SK-N-SH treated with all-trans-retinoic acid at 6 μM for 48 hours (cell line): ENCODE results near the gene PCDH9.

Experiments
- ATAC-seq: fragments of 200-7000 bp; cut with Tn5 transposase; 3 replicates; pipeline ENCODE4 v1.9.1; 2020; ENCODE audit warnings: mild to moderate bottlenecking, moderate library complexity
- ARNTL ChIP-seq: fragments of 450-650 bp; formaldehyde crosslinking; IDR thresholded peaks from 2 replicates; pipeline ENCODE4 v1.5.0; 2020; ENCODE audit warnings: low read depth, mild to moderate bottlenecking, moderate library complexity, borderline replicate concordance
- BACH2 ChIP-seq: fragments of 250-450 bp; sonication (Bioruptor Pico); IDR thresholded peaks from 2 replicates; pipeline ENCODE4 v1.9.0; 2021; ENCODE audit warnings: mild to moderate bottlenecking, borderline replicate concordance
- CSDC2 ChIP-seq: fragments of 250-450 bp; sonication (Bioruptor Pico); IDR thresholded peaks from 2 replicates; pipeline ENCODE4 v1.5.0; 2020; ENCODE audit warnings: mild to moderate bottlenecking, moderate library complexity
- GLIS3 ChIP-seq: fragments of 250-450 bp; sonication (Bioruptor Pico); IDR thresholded peaks from 2 replicates; pipeline ENCODE4 v1.5.0; 2020; ENCODE audit warnings: mild to moderate bottlenecking, moderate library complexity
- ISL1 ChIP-seq: fragments of 250-450 bp; sonication (Bioruptor Pico); IDR thresholded peaks from 2 replicates; pipeline ENCODE4 v2.1.2; 2022; ENCODE audit warnings: mild to moderate bottlenecking, moderate library complexity
- OSR1 ChIP-seq: fragments of 250-450 bp; sonication (Bioruptor Pico); IDR thresholded peaks from 2 replicates; pipeline ENCODE4 v1.8.0; 2022; ENCODE audit warnings: moderate library complexity, mild to moderate bottlenecking, inconsistent platforms
- PPARA ChIP-seq: fragments of 250-450 bp; sonication (Bioruptor Pico); IDR thresholded peaks from 2 replicates; pipeline ENCODE4 v1.5.0; 2020; ENCODE audit warnings: mild to moderate bottlenecking, borderline replicate concordance
- SNAI2 ChIP-seq: fragments of 250-450 bp; sonication (Bioruptor Pico); IDR thresholded peaks from 2 replicates; pipeline ENCODE4 v1.5.0; 2020; ENCODE audit warnings: mild to moderate bottlenecking, moderate library complexity
- TCF4 ChIP-seq: fragments of 250-450 bp; sonication (Bioruptor Pico); IDR thresholded peaks from 2 replicates; pipeline ENCODE4 v1.8.0; 2021; ENCODE audit warnings: mild to moderate bottlenecking, moderate library complexity, borderline replicate concordance
- ZC3H10 ChIP-seq: fragments of 250-450 bp; sonication (Bioruptor Pico); IDR thresholded peaks from 2 replicates; pipeline ENCODE4 v1.5.1; 2021; ENCODE audit warnings: mild to moderate bottlenecking, moderate library complexity
- ZFP3 ChIP-seq: fragments of 250-450 bp; sonication (Bioruptor Pico); IDR thresholded peaks from 2 replicates; pipeline ENCODE4 v1.5.0; 2020; ENCODE audit warnings: mild to moderate bottlenecking, moderate library complexity
- ZFP30 ChIP-seq: fragments of 450-650 bp; formaldehyde crosslinking; IDR thresholded peaks from 2 replicates; pipeline ENCODE4 v1.5.0; 2022; ENCODE audit warnings: mild to moderate bottlenecking, moderate library complexity
- ZNF565 ChIP-seq: fragments of 450-650 bp; formaldehyde crosslinking; conservative IDR thresholded peaks from 2 replicates; pipeline ENCODE4 v1.5.0; 2020; ENCODE audit warnings: low read depth, mild to moderate bottlenecking, moderate library complexity
- ZNF70 ChIP-seq: fragments of 450-650 bp; formaldehyde crosslinking; IDR thresholded peaks from 2 replicates; pipeline ENCODE4 v1.5.0; 2020; ENCODE audit warnings: mild to moderate bottlenecking, moderate library complexity
- ZNF8 ChIP-seq: fragments of 450-650 bp; formaldehyde crosslinking; IDR thresholded peaks from 2 replicates; pipeline ENCODE4 v1.5.0; 2020; ENCODE audit warnings: mild to moderate bottlenecking, moderate library complexity
- TF ChIP-seq, protein P1 (sequence below): fragments of 250-450 bp; sonication (Bioruptor Pico); IDR thresholded peaks from 2 replicates; pipeline ENCODE4 v1.5.1; 2020; ENCODE audit warnings: low read depth, mild to moderate bottlenecking, moderate library complexity
- TF ChIP-seq, protein P2 (sequence below): fragments of 250-450 bp; sonication (Bioruptor Pico); IDR thresholded peaks from 2 replicates; pipeline ENCODE4 v1.8.0; 2021; ENCODE audit warnings: low read depth, mild to moderate bottlenecking, moderate library complexity, borderline replicate concordance
- TF ChIP-seq, protein P3 (sequence below): fragments of 250-450 bp; sonication (Bioruptor Pico); IDR thresholded peaks from 2 replicates; pipeline ENCODE4 v1.5.1; 2021; ENCODE audit warnings: mild to moderate bottlenecking, moderate library complexity
- TF ChIP-seq, protein P4 (sequence below): fragments of 250-450 bp; sonication (Bioruptor Pico); IDR thresholded peaks from 2 replicates; pipeline ENCODE4 v1.8.0; 2020; ENCODE audit warnings: mild to moderate bottlenecking, moderate library complexity, borderline replicate concordance
- TF ChIP-seq, protein P5 (sequence below): fragments of 250-450 bp; sonication (Bioruptor Pico); IDR thresholded peaks from 2 replicates; pipeline ENCODE4 v1.5.0; 2020; ENCODE audit warnings: mild to moderate bottlenecking, moderate library complexity

Gene PCDH9

DNA sequence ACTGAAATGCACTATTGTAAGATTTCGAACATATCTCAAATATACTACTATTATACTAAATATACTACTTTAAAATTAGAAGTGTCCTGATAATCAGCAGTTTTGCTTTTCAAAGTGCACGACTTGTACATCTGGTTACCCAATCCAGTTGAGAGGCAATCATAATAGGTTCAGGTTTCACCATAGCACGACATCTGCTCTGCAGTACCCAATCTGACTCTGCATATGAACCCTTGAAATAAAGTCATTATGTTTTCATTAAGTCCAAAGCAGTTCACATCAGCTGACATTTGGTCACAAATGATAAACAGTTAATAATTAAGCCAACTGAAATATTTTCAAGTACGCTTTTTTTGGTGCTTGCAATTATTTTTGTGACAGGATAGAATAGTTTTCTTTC is 90.6 kb downstream of the PCDH9 start:
- TF ChIP-seq ZFP30 (CRISPR knock-in tag) (no peak), CSDC2 (CRISPR knock-in tag) (no peak), BACH2 (CRISPR knock-in tag) (no peak), ZC3H10 (CRISPR knock-in tag) (no peak), ARNTL (no peak), ISL1 (CRISPR knock-in tag) (no peak), PPARA (no peak), OSR1 (CRISPR knock-in tag) (no peak), ZFP3 (CRISPR knock-in tag) (no peak), TCF4 (CRISPR knock-in tag) (no peak)
- TF ChIP-seq, protein P1, sequence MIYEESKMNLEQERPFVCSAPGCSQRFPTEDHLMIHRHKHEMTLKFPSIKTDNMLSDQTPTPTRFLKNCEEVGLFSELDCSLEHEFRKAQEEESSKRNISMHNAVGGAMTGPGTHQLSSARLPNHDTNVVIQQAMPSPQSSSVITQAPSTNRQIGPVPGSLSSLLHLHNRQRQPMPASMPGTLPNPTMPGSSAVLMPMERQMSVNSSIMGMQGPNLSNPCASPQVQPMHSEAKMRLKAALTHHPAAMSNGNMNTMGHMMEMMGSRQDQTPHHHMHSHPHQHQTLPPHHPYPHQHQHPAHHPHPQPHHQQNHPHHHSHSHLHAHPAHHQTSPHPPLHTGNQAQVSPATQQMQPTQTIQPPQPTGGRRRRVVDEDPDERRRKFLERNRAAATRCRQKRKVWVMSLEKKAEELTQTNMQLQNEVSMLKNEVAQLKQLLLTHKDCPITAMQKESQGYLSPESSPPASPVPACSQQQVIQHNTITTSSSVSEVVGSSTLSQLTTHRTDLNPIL (CRISPR knock-in tag), result no peak
- TF ChIP-seq, protein P2, sequence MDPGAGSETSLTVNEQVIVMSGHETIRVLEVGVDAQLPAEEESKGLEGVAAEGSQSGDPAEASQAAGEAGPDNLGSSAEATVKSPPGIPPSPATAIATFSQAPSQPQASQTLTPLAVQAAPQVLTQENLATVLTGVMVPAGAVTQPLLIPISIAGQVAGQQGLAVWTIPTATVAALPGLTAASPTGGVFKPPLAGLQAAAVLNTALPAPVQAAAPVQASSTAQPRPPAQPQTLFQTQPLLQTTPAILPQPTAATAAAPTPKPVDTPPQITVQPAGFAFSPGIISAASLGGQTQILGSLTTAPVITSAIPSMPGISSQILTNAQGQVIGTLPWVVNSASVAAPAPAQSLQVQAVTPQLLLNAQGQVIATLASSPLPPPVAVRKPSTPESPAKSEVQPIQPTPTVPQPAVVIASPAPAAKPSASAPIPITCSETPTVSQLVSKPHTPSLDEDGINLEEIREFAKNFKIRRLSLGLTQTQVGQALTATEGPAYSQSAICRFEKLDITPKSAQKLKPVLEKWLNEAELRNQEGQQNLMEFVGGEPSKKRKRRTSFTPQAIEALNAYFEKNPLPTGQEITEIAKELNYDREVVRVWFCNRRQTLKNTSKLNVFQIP (CRISPR knock-in tag), result no peak
- TF ChIP-seq, protein P3, sequence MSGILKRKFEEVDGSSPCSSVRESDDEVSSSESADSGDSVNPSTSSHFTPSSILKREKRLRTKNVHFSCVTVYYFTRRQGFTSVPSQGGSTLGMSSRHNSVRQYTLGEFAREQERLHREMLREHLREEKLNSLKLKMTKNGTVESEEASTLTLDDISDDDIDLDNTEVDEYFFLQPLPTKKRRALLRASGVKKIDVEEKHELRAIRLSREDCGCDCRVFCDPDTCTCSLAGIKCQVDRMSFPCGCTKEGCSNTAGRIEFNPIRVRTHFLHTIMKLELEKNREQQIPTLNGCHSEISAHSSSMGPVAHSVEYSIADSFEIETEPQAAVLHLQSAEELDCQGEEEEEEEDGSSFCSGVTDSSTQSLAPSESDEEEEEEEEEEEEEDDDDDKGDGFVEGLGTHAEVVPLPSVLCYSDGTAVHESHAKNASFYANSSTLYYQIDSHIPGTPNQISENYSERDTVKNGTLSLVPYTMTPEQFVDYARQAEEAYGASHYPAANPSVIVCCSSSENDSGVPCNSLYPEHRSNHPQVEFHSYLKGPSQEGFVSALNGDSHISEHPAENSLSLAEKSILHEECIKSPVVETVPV (CRISPR knock-in tag), result no peak
- TF ChIP-seq, protein P4, sequence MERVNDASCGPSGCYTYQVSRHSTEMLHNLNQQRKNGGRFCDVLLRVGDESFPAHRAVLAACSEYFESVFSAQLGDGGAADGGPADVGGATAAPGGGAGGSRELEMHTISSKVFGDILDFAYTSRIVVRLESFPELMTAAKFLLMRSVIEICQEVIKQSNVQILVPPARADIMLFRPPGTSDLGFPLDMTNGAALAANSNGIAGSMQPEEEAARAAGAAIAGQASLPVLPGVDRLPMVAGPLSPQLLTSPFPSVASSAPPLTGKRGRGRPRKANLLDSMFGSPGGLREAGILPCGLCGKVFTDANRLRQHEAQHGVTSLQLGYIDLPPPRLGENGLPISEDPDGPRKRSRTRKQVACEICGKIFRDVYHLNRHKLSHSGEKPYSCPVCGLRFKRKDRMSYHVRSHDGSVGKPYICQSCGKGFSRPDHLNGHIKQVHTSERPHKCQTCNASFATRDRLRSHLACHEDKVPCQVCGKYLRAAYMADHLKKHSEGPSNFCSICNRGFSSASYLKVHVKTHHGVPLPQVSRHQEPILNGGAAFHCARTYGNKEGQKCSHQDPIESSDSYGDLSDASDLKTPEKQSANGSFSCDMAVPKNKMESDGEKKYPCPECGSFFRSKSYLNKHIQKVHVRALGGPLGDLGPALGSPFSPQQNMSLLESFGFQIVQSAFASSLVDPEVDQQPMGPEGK (CRISPR knock-in tag), result no peak
- TF ChIP-seq, all 23 proteins: peak for 0
- no peak for ATAC-seq

DNA sequence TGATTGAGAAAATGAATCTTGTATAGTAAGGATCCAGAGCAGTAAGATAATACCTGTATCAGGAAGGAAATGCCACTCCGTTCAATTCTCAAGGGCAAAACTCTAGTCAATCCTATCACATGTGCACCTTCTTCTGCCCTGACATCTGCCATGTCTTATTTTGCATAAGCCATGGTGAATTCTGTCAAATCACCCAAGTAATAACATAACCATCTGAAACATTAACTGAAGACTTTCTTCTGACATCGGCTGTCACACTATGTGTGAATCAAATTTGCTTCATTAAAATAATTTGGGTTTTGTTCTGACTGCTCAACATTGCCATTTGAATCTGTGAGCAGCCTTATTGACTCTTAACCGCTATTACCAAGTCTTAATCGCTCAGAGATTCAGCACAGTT is 91.2 kb downstream of the PCDH9 start:
- no peak for TF ChIP-seq GLIS3 (CRISPR knock-in tag)
- no peak for TF ChIP-seq CSDC2 (CRISPR knock-in tag)
- TF ChIP-seq ZNF565 (CRISPR knock-in tag), result no peak
- TF ChIP-seq ZNF70 (CRISPR knock-in tag), result no peak
- TF ChIP-seq ARNTL, result no peak
- no peak for TF ChIP-seq SNAI2 (CRISPR knock-in tag)
- TF ChIP-seq TCF4 (CRISPR knock-in tag), result no peak
- TF ChIP-seq ZNF8 (CRISPR knock-in tag), result no peak
- TF ChIP-seq, protein P5, sequence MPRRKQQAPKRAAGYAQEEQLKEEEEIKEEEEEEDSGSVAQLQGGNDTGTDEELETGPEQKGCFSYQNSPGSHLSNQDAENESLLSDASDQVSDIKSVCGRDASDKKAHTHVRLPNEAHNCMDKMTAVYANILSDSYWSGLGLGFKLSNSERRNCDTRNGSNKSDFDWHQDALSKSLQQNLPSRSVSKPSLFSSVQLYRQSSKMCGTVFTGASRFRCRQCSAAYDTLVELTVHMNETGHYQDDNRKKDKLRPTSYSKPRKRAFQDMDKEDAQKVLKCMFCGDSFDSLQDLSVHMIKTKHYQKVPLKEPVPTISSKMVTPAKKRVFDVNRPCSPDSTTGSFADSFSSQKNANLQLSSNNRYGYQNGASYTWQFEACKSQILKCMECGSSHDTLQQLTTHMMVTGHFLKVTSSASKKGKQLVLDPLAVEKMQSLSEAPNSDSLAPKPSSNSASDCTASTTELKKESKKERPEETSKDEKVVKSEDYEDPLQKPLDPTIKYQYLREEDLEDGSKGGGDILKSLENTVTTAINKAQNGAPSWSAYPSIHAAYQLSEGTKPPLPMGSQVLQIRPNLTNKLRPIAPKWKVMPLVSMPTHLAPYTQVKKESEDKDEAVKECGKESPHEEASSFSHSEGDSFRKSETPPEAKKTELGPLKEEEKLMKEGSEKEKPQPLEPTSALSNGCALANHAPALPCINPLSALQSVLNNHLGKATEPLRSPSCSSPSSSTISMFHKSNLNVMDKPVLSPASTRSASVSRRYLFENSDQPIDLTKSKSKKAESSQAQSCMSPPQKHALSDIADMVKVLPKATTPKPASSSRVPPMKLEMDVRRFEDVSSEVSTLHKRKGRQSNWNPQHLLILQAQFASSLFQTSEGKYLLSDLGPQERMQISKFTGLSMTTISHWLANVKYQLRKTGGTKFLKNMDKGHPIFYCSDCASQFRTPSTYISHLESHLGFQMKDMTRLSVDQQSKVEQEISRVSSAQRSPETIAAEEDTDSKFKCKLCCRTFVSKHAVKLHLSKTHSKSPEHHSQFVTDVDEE (CRISPR knock-in tag), result no peak
- no peak for TF ChIP-seq ISL1 (CRISPR knock-in tag)
- ATAC-seq, result no peak

DNA sequence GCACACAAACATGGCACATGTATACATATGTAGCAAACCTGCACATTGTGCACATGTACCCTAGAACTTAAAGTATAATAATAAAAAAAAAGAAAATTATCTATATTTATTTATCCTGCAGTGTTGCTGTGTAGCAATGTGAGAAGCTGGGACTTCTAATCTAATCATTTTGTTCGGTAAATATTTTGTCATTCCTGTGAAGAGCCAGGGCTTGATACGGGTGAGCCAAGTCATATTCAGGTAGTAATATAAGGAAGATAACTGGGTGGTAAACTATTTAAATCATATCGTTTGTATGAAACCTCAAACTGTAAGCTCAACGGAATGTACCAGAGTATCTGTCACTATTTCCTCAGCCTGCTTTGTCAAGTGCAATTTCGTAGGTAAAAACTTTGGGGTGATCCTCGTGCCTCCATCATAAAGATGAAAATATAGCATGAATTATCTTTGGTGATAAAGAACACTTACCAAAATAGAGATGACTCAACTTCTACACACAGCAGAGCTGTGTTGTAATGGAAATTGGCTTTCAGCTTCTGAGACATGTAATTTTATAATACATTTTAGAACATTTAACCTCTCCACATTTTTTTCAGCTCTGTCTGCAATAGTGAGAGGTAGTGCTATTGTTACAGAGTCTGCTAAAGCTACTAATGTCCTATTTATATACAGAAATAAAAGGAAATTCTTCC is 92.9 kb downstream of the PCDH9 start:
- TF ChIP-seq ISL1 (CRISPR knock-in tag) (peak; percentile 64), ARNTL (no peak)
- no peak; the same call in 2 of the 3 replicates for ATAC-seq
